ENCODE results near the gene DBH.

- TF ChIP-seq CTCF (IDR thresholded peaks at IDR 0.05; ENCODE audit: extremely low read depth in 1 of 2, insufficient read depth in 1 of 2, low read depth in 1 of 2, low read length in 2 of 2) (no peak), MAX (IDR thresholded peaks at IDR 0.05; ENCODE audit: insufficient read depth, insufficient read length) (no peak), FOS (IDR thresholded peaks at IDR 0.05; ENCODE audit: borderline replicate concordance, insufficient read depth, low read length) (no peak), POLR2A (IDR thresholded peaks at IDR 0.05; ENCODE audit: low read depth, low read length) (no peak), POLR2AphosphoS5 (IDR thresholded peaks at IDR 0.05; ENCODE audit: insufficient read depth, low read depth, low read length) (no peak)
Measured at GRCh38 chr9:133643362-133643755, 7.2 kb downstream of the DBH start.

All from endothelial cell of umbilical vein (primary cell).